WTC11 (cell line): ENCODE measurements around the gene CHD6. TPM values are rescaled to one million over a fixed set of nuclear protein-coding genes. Genes with fewer than 3 reads are reported as not detected.

ENCODE experiments used
- ATAC-seq: fragments of 200-7000 bp; cut with Tn5 transposase; 2 replicates; pipeline ENCODE4 v1.10.0; 2021; ENCODE audit warnings: mild to moderate bottlenecking, moderate library complexity
- CTCF ChIA-PET: fragments of 300-600 bp; sonication (Branson Sonifier 250); formaldehyde crosslinking; loops from one replicate; lab custom pipeline; 2021; ENCODE audit warnings: antibody characterized with exemption; lab: Charles Lee
- POLR2A ChIA-PET: fragments of 350-600 bp; sonication (Branson Sonifier 250); formaldehyde crosslinking; loops from one replicate; lab custom pipeline; 2021; ENCODE audit warnings: antibody characterized with exemption; lab: Charles Lee
- DNase-seq: peaks from one replicate; pipeline ENCODE4 v3.0.0; 2021; ENCODE audit warnings: low spot score
- H3K27ac Mint-ChIP-seq: 2 replicates; pipeline ENCODE4 v1.8.0; 2021; ENCODE audit warnings: mixed read lengths
- H3K27me3 Mint-ChIP-seq: 2 replicates; pipeline ENCODE4 v1.8.0; 2021; ENCODE audit warnings: low read depth, mild to moderate bottlenecking, moderate library complexity, mixed read lengths
- H3K36me3 Mint-ChIP-seq: 2 replicates; pipeline ENCODE4 v1.8.0; 2021; ENCODE audit warnings: mixed read lengths
- H3K4me1 Mint-ChIP-seq: 2 replicates; pipeline ENCODE4 v1.8.0; 2022; ENCODE audit warnings: mixed read lengths
- H3K4me3 Mint-ChIP-seq: 2 replicates; pipeline ENCODE4 v1.8.0; 2021; ENCODE audit warnings: mild to moderate bottlenecking, moderate library complexity, mixed read lengths
- H3K9me3 Mint-ChIP-seq: 2 replicates; pipeline ENCODE4 v1.8.0; 2021; ENCODE audit warnings: mixed read lengths
- CREM ChIP-seq: sonication (generic); formaldehyde crosslinking; IDR thresholded peaks from 2 replicates; pipeline ENCODE4 v1.8.1; 2022; ENCODE audit warnings: mild to moderate bottlenecking, missing genetic modification reagents, moderate library complexity
- ESRRA ChIP-seq: sonication (generic); formaldehyde crosslinking; IDR thresholded peaks from 2 replicates; pipeline ENCODE4 v1.8.1; 2022; ENCODE audit warnings: mild to moderate bottlenecking, missing genetic modification reagents, borderline replicate concordance
- ETV6 ChIP-seq: sonication (generic); formaldehyde crosslinking; IDR thresholded peaks from 2 replicates; pipeline ENCODE4 v1.8.1; 2022; ENCODE audit warnings: mild to moderate bottlenecking, missing genetic modification reagents
- GABPB1 ChIP-seq: sonication (generic); formaldehyde crosslinking; IDR thresholded peaks from 2 replicates; pipeline ENCODE4 v1.8.1; 2023; ENCODE audit warnings: mild to moderate bottlenecking, missing genetic modification reagents
- GTF2I ChIP-seq: fragments of 250-450 bp; sonication (Bioruptor Pico); conservative IDR thresholded peaks from 2 replicates; pipeline ENCODE4 v1.4.0; 2021; ENCODE audit warnings: mild to moderate bottlenecking
- HMGA2 ChIP-seq: fragments of 250-450 bp; sonication (Bioruptor Pico); IDR thresholded peaks from 2 replicates; pipeline ENCODE4 v1.4.0; 2021; ENCODE audit warnings: mild to moderate bottlenecking, moderate library complexity
- MXD4 ChIP-seq: fragments of 250-450 bp; sonication (Bioruptor Pico); IDR thresholded peaks from 2 replicates; pipeline ENCODE4 v1.8.0; 2021; ENCODE audit warnings: mild to moderate bottlenecking, moderate library complexity, borderline replicate concordance
- MYBL2 ChIP-seq: sonication (generic); formaldehyde crosslinking; IDR thresholded peaks from 2 replicates; pipeline ENCODE4 v1.8.1; 2023; ENCODE audit warnings: mild to moderate bottlenecking, moderate library complexity, missing genetic modification reagents
- NFATC4 ChIP-seq: fragments of 250-450 bp; sonication (Bioruptor Pico); IDR thresholded peaks from 2 replicates; pipeline ENCODE4 v1.9.0; 2021; ENCODE audit warnings: mild to moderate bottlenecking
- NFYB ChIP-seq: sonication (generic); formaldehyde crosslinking; conservative IDR thresholded peaks from 2 replicates; pipeline ENCODE4 v1.8.0; 2022; ENCODE audit warnings: low read depth, missing genetic modification reagents
- NR2C2 ChIP-seq: sonication (generic); formaldehyde crosslinking; IDR thresholded peaks from 2 replicates; pipeline ENCODE4 v1.8.0; 2022; ENCODE audit warnings: mild to moderate bottlenecking, missing genetic modification reagents
- OVOL2 ChIP-seq: fragments of 250-450 bp; sonication (Bioruptor Pico); IDR thresholded peaks from 2 replicates; pipeline ENCODE4 v1.9.0; 2021; ENCODE audit warnings: mild to moderate bottlenecking, borderline replicate concordance
- RELA ChIP-seq: sonication (generic); formaldehyde crosslinking; IDR thresholded peaks from 2 replicates; pipeline ENCODE4 v1.8.1; 2022; ENCODE audit warnings: missing genetic modification reagents, mild to moderate bottlenecking, borderline replicate concordance
- SMAD3 ChIP-seq: sonication (generic); formaldehyde crosslinking; IDR thresholded peaks from 2 replicates; pipeline ENCODE4 v1.8.0; 2022; ENCODE audit warnings: missing genetic modification reagents, mild to moderate bottlenecking, borderline replicate concordance
- SP1 ChIP-seq: sonication (generic); formaldehyde crosslinking; conservative IDR thresholded peaks from 2 replicates; pipeline ENCODE4 v1.8.1; 2022; ENCODE audit warnings: missing genetic modification reagents
- TCF7 ChIP-seq: sonication (generic); formaldehyde crosslinking; IDR thresholded peaks from 2 replicates; pipeline ENCODE4 v1.8.0; 2022; ENCODE audit warnings: mild to moderate bottlenecking, low read depth, missing genetic modification reagents, moderate library complexity
- TEAD4 ChIP-seq: sonication (generic); formaldehyde crosslinking; IDR thresholded peaks from 2 replicates; pipeline ENCODE4 v1.8.0; 2022; ENCODE audit warnings: mild to moderate bottlenecking, missing genetic modification reagents
- ZNF416 ChIP-seq: fragments of 250-450 bp; sonication (Bioruptor Pico); IDR thresholded peaks from 2 replicates; pipeline ENCODE4 v1.9.0; 2021; ENCODE audit warnings: mild to moderate bottlenecking, inconsistent platforms
- ZNF423 ChIP-seq: fragments of 250-450 bp; sonication (Bioruptor Pico); IDR thresholded peaks from 2 replicates; pipeline ENCODE4 v2.1.2; 2022; ENCODE audit warnings: mild to moderate bottlenecking, moderate library complexity
- total RNA-seq: library from RNA; stranded (reverse); gene quantifications from 3 replicates; pipeline ENCODE4 v1.2.3, GENCODE V29; 2021
- TF ChIP-seq, protein P1 (sequence below): sonication (generic); formaldehyde crosslinking; IDR thresholded peaks from 2 replicates; pipeline ENCODE4 v1.8.1; 2022; ENCODE audit warnings: low read depth, missing genetic modification reagents, borderline replicate concordance
- TF ChIP-seq, protein P2 (sequence below): sonication (generic); formaldehyde crosslinking; IDR thresholded peaks from 2 replicates; pipeline ENCODE4 v1.8.1; 2023; ENCODE audit warnings: mild to moderate bottlenecking, missing genetic modification reagents
- TF ChIP-seq, protein P3 (sequence below): sonication (generic); formaldehyde crosslinking; IDR thresholded peaks from 2 replicates; pipeline ENCODE4 v1.8.1; 2023; ENCODE audit warnings: mild to moderate bottlenecking, moderate library complexity, missing genetic modification reagents
- TF ChIP-seq, protein P4 (sequence below): sonication (generic); formaldehyde crosslinking; IDR thresholded peaks from 2 replicates; pipeline ENCODE4 v1.8.1; 2023; ENCODE audit warnings: mild to moderate bottlenecking, missing genetic modification reagents, moderate library complexity
- TF ChIP-seq, protein P5 (sequence below): fragments of 250-450 bp; sonication (Bioruptor Pico); IDR thresholded peaks from 2 replicates; pipeline ENCODE4 v1.8.0; 2021; ENCODE audit warnings: mild to moderate bottlenecking
- TF ChIP-seq, protein P6 (sequence below): sonication (generic); formaldehyde crosslinking; IDR thresholded peaks from 2 replicates; pipeline ENCODE4 v1.8.1; 2023; ENCODE audit warnings: mild to moderate bottlenecking, missing genetic modification reagents
- TF ChIP-seq, protein P7 (sequence below): sonication (generic); formaldehyde crosslinking; IDR thresholded peaks from 2 replicates; pipeline ENCODE4 v1.8.1; 2022; ENCODE audit warnings: mild to moderate bottlenecking, missing genetic modification reagents, moderate library complexity, borderline replicate concordance
- TF ChIP-seq, protein P8 (sequence below): sonication (generic); formaldehyde crosslinking; IDR thresholded peaks from 2 replicates; pipeline ENCODE4 v1.8.0; 2022; ENCODE audit warnings: mild to moderate bottlenecking, missing genetic modification reagents

CHD6 gene
- total RNA-seq, 1 experiment from 2014 or later: 52.1 TPM

DNA sequence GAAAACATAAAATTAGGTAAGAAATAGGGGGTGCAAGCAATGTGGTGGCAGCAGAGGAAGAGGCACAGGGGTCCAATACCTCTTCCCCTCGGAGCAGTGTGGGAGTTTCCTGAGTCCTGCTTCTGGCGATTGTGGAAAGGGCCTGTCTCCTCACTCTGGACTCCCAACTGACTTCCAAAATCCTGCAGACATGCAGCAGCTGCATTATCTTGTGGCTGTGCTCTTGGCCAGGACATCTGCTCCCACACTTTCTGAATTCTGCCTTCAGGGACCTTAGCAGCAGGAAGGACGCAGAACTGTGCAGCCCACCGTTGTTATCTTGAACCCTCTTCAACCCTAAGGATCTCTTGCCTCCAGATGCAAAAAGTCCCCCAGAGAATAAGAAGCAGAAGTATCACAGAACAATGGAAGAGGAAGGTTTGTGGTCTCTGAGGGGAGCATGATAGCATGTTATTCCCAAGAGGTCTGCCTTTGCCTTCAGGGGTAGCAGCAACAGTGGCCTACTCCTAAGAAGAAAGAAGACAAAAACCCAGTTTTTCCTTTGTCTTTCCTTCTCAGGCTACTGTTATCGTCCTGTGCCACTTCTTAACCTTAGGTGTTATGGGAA is 149.1 kb downstream of the CHD6 start:
- no peaks in the 10 kb centered on the region for H3K27me3 Mint-ChIP-seq

DNA sequence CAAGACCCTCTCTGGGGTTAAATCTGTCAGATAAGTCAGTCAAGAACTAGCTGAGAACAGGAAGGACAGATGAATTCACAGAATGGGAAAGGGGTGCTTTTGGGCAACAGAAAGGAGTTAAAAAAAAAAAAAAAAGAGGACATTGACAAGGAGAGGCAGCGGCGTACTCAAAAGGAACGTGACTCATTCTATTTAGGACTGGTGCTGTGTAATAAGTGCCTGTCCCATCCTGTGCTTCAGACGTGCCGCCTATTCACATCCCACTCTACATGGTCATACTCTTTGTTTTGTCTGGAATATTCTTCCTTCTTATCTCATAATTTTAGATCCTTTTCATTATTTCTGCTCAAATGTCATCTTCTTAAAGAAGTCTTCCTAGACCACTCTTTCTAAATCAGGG is 150.5 kb downstream of the CHD6 start:
- Mint-ChIP-seq H3K9me3 (peaks cover 6% of the 10 kb centered on the region), H3K4me3 (no peak overlapping the region), H3K36me3 (peaks cover 58% of the 10 kb centered on the region), H3K27me3 (no peaks in the 10 kb centered on the region), H3K27ac (no peak overlapping the region), H3K4me1 (no peaks in the 10 kb centered on the region)
- ATAC-seq (no peak), DNase-seq (no peak)
- POLR2A ChIA-PET: no interaction called here
- CTCF ChIA-PET: no interaction called here
- TF ChIP-seq OVOL2 (no peak), GABPB1 (CRISPR knock-in tag) (no peak), SP1 (CRISPR knock-in tag) (no peak), CREM (CRISPR knock-in tag) (no peak), ESRRA (CRISPR knock-in tag) (no peak), TEAD4 (CRISPR knock-in tag) (no peak), ZNF423 (no peak)
- TF ChIP-seq, protein P1, sequence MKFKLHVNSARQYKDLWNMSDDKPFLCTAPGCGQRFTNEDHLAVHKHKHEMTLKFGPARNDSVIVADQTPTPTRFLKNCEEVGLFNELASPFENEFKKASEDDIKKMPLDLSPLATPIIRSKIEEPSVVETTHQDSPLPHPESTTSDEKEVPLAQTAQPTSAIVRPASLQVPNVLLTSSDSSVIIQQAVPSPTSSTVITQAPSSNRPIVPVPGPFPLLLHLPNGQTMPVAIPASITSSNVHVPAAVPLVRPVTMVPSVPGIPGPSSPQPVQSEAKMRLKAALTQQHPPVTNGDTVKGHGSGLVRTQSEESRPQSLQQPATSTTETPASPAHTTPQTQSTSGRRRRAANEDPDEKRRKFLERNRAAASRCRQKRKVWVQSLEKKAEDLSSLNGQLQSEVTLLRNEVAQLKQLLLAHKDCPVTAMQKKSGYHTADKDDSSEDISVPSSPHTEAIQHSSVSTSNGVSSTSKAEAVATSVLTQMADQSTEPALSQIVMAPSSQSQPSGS: no peak
- TF ChIP-seq, protein P2, sequence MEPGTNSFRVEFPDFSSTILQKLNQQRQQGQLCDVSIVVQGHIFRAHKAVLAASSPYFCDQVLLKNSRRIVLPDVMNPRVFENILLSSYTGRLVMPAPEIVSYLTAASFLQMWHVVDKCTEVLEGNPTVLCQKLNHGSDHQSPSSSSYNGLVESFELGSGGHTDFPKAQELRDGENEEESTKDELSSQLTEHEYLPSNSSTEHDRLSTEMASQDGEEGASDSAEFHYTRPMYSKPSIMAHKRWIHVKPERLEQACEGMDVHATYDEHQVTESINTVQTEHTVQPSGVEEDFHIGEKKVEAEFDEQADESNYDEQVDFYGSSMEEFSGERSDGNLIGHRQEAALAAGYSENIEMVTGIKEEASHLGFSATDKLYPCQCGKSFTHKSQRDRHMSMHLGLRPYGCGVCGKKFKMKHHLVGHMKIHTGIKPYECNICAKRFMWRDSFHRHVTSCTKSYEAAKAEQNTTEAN (CRISPR knock-in tag): no peak
- TF ChIP-seq, protein P3, sequence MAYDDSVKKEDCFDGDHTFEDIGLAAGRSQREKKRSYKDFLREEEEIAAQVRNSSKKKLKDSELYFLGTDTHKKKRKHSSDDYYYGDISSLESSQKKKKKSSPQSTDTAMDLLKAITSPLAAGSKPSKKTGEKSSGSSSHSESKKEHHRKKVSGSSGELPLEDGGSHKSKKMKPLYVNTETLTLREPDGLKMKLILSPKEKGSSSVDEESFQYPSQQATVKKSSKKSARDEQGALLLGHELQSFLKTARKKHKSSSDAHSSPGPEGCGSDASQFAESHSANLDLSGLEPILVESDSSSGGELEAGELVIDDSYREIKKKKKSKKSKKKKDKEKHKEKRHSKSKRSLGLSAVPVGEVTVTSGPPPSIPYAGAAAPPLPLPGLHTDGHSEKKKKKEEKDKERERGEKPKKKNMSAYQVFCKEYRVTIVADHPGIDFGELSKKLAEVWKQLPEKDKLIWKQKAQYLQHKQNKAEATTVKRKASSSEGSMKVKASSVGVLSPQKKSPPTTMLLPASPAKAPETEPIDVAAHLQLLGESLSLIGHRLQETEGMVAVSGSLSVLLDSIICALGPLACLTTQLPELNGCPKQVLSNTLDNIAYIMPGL (CRISPR knock-in tag): no peak

More for the DNA sequence above, 149.1 kb downstream of the CHD6 start:
- H3K36me3 Mint-ChIP-seq: peaks cover 47% of the 10 kb centered on the region
- H3K4me3 Mint-ChIP-seq: no peak overlapping the region
- CTCF ChIA-PET: no interaction called here
- POLR2A ChIA-PET: no interaction called here
- no peak for DNase-seq
- ATAC-seq: no peak
- H3K4me1 Mint-ChIP-seq: no peaks in the 10 kb centered on the region
- H3K27ac Mint-ChIP-seq: no peak overlapping the region
- TF ChIP-seq SMAD3 (CRISPR knock-in tag): no peak
- TF ChIP-seq MYBL2 (CRISPR knock-in tag): no peak
- no peak for TF ChIP-seq HMGA2 (CRISPR knock-in tag)
- no peak for TF ChIP-seq GTF2I (CRISPR knock-in tag)
- TF ChIP-seq, protein P4, sequence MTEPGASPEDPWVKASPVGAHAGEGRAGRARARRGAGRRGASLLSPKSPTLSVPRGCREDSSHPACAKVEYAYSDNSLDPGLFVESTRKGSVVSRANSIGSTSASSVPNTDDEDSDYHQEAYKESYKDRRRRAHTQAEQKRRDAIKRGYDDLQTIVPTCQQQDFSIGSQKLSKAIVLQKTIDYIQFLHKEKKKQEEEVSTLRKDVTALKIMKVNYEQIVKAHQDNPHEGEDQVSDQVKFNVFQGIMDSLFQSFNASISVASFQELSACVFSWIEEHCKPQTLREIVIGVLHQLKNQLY: no peak
- TF ChIP-seq, protein P5, sequence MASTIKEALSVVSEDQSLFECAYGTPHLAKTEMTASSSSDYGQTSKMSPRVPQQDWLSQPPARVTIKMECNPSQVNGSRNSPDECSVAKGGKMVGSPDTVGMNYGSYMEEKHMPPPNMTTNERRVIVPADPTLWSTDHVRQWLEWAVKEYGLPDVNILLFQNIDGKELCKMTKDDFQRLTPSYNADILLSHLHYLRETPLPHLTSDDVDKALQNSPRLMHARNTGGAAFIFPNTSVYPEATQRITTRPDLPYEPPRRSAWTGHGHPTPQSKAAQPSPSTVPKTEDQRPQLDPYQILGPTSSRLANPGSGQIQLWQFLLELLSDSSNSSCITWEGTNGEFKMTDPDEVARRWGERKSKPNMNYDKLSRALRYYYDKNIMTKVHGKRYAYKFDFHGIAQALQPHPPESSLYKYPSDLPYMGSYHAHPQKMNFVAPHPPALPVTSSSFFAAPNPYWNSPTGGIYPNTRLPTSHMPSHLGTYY (CRISPR knock-in tag): no peak
- no peak for TF ChIP-seq ZNF416 (CRISPR knock-in tag)
- TF ChIP-seq ETV6 (CRISPR knock-in tag): no peak
- TF ChIP-seq NR2C2 (CRISPR knock-in tag): no peak
- TF ChIP-seq, protein P1: no peak
- TF ChIP-seq TCF7 (CRISPR knock-in tag): no peak
- TF ChIP-seq NFATC4 (CRISPR knock-in tag): no peak
- TF ChIP-seq, protein P6, sequence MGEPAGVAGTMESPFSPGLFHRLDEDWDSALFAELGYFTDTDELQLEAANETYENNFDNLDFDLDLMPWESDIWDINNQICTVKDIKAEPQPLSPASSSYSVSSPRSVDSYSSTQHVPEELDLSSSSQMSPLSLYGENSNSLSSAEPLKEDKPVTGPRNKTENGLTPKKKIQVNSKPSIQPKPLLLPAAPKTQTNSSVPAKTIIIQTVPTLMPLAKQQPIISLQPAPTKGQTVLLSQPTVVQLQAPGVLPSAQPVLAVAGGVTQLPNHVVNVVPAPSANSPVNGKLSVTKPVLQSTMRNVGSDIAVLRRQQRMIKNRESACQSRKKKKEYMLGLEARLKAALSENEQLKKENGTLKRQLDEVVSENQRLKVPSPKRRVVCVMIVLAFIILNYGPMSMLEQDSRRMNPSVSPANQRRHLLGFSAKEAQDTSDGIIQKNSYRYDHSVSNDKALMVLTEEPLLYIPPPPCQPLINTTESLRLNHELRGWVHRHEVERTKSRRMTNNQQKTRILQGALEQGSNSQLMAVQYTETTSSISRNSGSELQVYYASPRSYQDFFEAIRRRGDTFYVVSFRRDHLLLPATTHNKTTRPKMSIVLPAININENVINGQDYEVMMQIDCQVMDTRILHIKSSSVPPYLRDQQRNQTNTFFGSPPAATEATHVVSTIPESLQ (CRISPR knock-in tag): no peak
- TF ChIP-seq, protein P7, sequence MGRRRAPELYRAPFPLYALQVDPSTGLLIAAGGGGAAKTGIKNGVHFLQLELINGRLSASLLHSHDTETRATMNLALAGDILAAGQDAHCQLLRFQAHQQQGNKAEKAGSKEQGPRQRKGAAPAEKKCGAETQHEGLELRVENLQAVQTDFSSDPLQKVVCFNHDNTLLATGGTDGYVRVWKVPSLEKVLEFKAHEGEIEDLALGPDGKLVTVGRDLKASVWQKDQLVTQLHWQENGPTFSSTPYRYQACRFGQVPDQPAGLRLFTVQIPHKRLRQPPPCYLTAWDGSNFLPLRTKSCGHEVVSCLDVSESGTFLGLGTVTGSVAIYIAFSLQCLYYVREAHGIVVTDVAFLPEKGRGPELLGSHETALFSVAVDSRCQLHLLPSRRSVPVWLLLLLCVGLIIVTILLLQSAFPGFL: no peak
- TF ChIP-seq MXD4: no peak
- no peak for TF ChIP-seq NFYB (CRISPR knock-in tag)
- TF ChIP-seq RELA (CRISPR knock-in tag): no peak
- TF ChIP-seq, protein P8, sequence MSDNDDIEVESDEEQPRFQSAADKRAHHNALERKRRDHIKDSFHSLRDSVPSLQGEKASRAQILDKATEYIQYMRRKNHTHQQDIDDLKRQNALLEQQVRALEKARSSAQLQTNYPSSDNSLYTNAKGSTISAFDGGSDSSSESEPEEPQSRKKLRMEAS (CRISPR knock-in tag): no peak
- H3K9me3 Mint-ChIP-seq: peaks cover 4% of the 10 kb centered on the region
